GM18867 (cell line): ENCODE data around the gene CHRM3.

Experiments used
- ATAC-seq: cut with Tn5 transposase; IDR thresholded peaks from one replicate; pipeline ENCODE4 v1.9.1; 2021; ENCODE audit warnings: mild to moderate bottlenecking, moderate library complexity; ENCODE audit not compliant: unreplicated experiment

Gene CHRM3

DNA sequence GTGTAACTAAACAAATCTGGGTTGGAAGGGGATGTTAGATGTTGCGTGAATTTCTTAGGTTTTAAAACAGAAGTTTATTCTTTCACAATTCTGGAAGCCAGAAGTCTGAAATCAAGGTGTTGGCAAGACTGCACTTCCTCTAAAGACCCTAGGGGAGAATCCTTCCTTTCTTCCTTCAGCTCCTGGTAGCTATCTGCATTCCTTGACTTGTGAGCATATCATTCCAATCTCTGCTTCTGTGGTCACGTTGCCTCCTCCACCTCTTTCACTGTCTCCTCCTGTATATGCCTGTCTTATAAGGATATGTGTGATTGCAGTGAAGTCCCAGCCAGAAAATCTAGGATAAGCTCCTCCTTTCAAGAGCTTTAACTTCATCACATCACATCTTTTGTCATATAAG, 7.7 kb downstream of the CHRM3 start:
- no peak for ATAC-seq

DNA sequence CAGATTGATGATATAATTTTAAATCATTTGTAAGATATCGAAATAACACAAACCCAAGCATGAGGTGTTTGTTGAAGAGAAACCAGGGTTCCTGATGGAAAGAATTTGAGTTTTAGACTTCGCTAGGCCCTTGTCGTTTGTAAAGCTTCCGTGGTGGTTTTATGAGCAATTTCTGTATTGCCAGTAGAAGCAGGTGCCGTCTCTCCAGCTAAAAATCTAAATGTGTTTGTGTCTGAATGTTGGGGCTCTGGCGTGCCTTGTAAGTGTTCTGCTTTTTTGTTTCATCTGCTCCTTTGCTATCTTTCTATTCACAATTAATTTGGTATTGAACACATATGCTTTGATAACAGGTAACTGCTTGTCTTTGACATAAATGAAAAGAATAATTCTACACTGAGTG, 27.5 kb downstream of the CHRM3 start:
- ATAC-seq = no peak

DNA sequence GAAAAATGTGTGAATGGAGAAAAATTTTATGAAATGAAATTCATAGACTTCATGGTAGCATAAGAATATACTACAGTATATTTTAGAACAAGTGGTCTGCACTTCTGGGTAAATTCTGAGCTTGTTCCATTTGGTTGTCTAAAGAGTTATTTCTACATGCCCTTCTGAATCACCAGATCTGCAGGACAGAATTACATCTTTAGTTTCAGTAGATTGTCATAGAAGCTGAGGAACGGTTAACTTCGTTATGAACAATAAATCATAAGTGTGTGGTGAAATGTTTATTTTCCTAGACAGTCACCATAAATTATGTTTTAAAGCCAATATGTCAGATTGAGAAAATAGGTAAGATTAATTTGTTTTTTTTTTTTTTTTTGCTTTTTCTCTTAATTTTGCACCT, 30.9 kb downstream of the CHRM3 start:
- no peak for ATAC-seq

DNA sequence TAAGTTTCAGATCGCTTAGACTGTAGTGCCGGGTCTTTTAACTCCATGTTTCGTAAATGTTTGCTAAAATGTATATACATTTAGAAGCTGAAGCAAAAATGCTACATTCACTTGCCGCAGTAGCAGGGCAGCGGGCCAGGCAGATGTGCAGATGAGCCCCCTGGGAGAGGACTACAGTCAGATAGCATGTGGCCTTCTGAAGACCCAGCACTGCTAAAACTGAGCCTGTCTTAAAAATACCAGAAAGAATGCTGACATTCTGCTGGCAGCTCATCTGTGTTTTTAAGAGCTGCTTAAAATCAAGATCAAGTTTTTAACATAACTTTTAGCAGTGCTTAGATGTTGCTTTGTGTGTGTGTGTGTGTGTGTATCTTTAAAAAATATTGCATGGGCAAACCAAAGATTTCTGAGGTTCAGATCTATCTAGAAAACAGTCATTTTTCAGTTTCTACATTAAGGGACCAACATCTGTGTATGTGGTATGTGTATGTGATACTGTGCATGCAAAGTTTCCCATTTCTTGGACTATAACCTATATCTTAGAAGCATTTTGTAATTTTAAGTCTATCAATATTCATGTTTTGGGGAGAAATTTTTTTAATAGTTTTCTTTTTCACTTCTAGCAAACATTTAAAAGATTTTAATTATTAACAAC, 31.7 kb downstream of the CHRM3 start:
- ATAC-seq = no peak

DNA sequence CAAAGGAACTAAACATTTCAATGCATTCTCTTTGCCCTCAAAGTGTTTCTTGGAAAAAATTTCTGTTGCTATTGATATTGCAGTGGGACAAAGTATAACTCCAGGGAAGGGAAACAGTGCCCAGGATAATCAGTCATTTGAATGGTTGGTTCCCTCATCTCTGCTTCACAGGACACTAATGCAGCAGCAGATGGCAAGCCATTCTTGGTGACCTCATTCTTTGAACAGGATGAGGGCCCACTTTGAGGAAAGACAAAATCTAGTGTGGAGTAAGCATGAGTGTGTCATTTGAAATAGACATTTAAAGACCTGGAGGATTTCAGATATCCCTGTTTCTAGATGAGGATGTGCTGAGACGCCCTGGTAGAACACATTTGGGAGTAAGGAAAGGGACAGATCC, 32.3 kb downstream of the CHRM3 start:
- no peak for ATAC-seq

DNA sequence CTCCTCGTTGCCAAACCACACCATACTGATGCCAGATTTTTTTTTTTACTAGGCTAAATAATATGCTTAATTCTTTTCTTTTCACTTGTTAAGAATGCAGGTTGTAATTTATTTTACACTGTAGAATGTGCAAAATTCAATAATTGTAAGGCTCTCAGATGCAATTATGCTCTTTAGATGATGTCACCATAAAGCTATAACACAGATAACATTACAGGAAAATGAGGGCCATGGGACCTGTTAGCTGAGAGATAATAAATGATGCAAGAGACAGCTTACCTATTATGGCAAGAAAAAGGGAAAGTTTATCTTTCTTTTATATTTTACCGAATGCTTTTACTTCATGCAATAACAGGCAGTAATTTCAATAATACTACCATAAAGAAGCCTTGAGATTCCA, 35.4 kb downstream of the CHRM3 start:
- no peak for ATAC-seq

DNA sequence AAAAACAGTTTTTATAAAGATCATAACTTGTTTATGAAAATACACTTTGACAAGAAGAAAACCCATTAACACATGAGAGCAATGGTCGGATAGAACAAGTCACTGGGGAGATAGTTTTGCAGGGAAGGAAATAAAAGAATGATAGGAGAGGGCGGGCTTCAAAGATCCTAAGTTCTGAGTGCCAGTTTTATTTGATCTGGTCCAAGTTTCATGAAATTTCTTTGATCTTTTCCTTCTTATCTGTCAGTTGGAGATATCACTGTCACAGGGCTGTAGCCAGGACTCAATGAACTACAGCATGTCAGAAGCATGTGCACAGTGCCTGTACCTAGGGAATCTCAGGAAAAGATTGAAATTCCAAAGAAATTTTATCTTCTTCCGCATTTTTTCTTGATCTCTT, 36.5 kb downstream of the CHRM3 start:
- ATAC-seq = no peak

DNA sequence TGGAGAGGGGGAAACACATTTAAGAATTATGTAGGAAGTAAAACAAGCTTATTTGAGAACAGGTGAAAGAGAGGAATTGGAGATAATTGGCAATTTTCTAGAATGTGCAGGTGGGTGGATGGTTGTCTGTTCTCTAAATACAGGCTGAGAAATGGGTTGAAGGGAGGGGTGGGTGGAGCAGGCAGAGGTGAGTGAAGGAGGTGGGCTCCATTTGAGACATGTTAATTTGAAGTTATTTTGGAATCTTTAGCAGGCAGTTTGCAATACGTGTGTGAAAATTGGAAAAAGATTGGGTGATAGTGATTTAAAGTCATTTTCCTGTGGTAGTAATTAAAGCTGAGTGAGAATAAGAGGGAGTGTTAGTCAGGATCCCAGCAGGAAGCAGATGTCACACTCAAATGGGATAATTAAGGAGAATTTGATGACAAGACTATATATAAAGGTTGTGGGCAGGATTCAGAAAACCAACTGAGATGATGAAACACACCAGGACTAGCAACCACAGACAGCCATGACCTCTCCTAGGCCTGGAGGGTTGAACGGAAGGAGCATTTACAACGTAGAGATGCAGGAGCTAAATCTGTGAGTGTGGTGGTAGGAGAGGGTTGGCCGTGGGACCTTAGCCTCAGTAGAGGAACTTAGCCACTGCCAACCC, 40.6 kb downstream of the CHRM3 start:
- ATAC-seq = no peak

DNA sequence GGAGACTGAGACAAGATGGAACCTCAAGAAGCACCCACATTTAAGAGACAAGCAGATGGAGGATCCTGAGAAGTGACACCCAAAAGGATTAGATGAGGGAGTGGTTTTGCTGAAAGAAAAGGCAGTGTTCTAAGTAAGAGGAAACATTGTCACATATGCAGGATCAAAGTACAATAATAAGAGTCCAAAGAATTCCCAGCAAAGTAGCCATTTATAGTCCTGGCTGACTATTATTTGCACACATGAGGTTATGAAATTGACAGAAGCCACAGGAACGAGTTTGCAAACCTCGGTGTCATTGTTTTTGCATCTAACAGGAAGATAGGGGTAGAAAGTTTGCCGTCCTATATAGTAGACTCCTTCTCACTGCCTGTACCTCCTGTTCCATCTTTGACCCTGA, 41.3 kb downstream of the CHRM3 start:
- ATAC-seq = no peak

DNA sequence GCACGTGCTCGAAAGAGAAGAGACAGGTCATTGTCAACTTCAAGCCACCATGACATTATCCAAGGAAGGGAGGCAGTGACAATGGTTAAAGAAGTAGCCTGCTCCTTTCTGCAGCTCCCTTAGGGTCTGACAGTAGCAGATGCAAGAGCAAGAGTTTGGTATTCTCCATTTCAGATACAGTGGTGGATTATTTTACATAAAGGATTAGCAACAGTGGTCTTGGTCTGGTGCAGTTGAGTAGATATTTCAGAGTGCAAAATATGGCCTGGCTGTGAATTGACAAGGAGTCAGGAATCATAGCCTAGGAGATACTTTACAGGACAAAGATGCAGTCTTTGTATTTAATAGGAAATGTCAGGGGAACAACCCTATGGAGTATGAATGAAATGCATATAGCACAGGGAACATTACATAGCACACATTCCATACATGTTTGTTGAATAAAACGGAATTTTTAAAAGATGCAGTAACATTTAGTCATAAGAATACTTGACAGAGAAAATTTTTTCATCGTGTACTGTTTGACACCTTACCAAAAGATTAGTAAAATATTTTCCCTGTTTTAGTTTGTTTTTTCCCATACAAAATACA, 41.8 kb downstream of the CHRM3 start:
- ATAC-seq = no peak

DNA sequence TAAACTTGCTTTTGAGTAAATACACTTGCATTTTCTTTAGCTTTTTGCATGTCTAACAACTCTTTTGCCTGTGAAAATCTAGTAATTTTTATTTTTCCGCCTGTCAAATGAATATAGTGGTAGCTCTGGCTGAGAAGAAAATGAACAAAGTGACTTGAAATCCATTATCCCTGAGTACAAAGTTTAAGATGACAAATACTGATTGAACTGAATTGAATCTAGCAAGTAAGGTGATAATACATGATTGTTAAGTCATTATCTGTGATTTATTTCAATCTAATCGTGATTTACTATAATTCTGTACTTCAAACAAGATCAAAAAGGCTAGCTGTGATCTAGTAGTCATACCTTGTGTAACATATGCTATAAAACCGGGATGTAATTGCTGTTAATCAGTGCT, 42.8 kb downstream of the CHRM3 start:
- no peak for ATAC-seq

DNA sequence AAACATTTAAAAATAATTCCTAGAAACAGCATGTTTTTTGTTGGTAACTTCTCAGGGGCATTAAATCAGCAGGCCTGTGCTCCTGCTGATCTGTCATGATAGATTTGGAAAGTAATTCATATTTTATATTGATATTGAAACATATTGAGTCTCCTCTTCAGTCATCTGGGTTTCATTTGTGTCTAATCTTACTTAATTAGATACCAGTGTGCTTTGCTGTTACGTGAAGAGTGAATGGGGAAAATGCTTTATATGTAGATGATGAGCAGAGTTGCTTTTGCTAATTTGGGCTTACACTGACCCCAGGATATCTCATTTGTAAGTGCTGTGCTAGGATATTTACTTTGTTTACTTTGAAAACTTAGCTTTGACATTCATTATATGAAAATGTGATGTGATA, 45.9 kb downstream of the CHRM3 start:
- no peak for ATAC-seq

DNA sequence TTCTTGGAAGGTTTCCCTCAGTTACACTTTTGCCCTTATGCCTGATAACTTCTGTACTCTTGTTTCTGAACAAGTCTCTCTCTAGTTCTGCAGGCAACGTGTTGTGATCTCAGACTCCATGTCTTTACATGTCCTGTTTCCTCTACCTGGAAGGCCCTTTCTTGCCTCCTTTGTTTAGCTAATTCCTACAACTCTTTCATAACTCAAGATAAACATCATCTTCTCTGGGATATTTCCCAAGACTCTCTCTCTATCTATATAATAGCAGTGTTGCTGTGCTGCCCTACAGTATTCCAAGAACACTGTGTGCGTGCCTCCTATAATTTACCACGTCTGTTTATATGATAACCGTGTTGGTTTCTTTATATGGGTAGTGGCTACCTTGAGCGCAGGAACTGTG, 47.8 kb downstream of the CHRM3 start:
- no peak for ATAC-seq
